ENCODE measurements around the gene SIPA1L3.
"Not testable (repeated sequence)": the region's sequence is repeated elsewhere in the genome, so short reads cannot be mapped to it uniquely, and the experiment has no call there.

SIPA1L3 gene

DNA sequence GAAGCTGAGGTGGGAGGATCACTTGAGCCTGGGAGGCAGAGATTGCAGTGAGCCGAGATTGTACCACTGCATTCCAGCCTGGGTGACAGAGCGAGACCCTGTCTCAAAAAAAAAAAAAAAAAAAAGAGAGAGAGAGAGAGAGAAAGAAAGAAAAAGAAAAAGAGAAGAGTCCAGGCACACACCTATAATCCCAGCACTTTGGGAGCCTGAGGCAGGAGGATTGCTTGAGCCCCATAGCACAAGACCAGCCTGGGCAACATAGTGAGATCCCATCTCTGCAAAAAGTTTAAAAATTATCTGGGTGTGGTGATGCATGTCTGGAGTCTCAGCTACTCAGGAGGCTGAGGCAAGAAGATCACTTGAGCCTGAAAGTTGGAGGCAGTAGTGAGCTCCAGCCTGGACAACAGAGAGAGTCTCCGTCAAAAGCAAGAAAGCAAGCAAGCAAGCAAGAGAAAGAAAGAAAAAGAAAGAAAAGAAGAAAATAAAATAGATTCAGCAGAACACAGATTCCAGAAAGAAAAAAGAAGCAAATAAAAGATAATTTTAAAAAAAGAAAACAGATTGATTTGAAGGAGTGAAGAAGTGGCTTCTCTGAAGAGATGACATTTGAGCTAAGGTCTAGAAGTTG is 323.6 kb downstream of the SIPA1L3 start:
- Mint-ChIP-seq H3K4me1 (ENCODE audit: low read depth) (peaks cover 15% of the 10 kb centered on the region), H3K27me3 (ENCODE audit: low read depth) (peaks cover 43% of the 10 kb centered on the region)
- not testable (repeated sequence) for DNase-seq (ENCODE audit: low spot score); H3K27ac Mint-ChIP-seq; H3K36me3 Mint-ChIP-seq (ENCODE audit: low read depth); H3K4me3 Mint-ChIP-seq; H3K9me3 Mint-ChIP-seq

DNA sequence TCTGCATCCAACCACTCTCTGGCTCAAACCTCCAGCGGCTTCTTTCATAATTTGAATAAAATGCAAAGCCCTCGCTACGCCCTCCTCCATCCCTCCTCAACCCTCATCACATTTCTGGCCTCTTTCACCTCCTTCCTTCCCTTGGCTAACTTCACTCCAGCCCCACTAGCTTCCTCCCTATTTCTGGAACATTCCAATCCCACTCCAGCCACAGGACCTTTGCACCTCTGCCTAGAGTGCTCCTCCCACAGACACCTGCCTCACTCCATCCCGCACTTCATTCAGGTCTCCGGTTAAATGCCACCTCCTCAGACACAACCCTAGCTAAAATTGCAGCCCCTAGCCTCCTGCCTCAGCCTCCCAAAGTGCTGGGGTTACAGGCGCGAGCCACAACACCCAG is 324.9 kb downstream of the SIPA1L3 start:
- Mint-ChIP-seq H3K9me3 (no peaks in the 10 kb centered on the region), H3K36me3 (ENCODE audit: low read depth) (no peaks in the 10 kb centered on the region), H3K27ac (no peak overlapping the region), H3K4me1 (ENCODE audit: low read depth) (peaks cover 12% of the 10 kb centered on the region), H3K27me3 (ENCODE audit: low read depth) (peaks cover 35% of the 10 kb centered on the region), H3K4me3 (no peak overlapping the region)
- DNase-seq (ENCODE audit: low spot score), result no peak

DNA sequence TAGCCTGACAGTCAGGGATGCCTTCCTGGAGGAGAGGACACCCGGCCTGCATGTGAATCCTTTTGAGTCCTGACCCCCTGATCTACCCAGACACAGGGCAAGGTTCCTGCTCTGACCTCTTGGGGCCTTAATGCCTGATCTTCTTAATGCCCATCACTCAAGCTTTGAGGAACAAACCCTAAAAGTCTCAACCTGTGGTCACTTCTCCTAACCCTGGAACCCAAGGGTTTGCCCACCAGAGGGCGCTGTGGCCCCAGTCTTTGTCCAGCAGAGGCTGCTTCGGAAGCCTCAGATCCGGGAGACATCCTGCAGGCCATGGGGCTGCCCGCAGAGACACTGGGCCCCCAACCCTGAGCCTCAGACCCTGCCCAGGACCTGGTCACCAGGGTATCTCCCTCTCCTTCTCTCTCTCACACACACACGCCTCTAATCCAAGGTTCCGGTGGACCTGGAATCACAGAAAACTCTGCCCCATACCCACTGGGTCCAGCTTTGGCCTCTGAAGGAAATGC is 326.8 kb downstream of the SIPA1L3 start:
- Mint-ChIP-seq H3K27ac (no peak overlapping the region), H3K4me3 (no peak overlapping the region), H3K27me3 (ENCODE audit: low read depth) (peaks cover 20% of the 10 kb centered on the region), H3K4me1 (ENCODE audit: low read depth) (peaks cover 10% of the 10 kb centered on the region), H3K9me3 (no peaks in the 10 kb centered on the region), H3K36me3 (ENCODE audit: low read depth) (no peaks in the 10 kb centered on the region)
- DNase-seq (ENCODE audit: low spot score), result peak; percentile 75

DNA sequence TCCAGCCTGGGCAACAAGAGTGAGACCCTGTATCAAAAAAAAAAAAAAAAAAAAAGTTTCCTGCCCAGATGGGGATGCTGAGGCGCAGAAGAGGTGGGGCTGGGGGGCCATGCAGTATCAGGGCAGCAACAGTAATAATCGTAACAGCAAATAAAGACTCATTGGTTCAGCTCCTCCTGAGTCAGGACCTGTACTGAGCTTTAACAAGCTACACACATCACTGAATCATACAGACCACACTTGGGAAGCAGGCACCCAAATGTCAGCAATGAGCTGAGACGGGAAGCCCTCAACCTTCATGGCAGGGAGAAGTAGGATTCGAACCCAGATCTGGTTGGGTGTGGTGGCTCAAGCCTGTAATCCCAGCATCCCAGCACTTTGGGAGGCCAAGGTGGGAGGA is 327.6 kb downstream of the SIPA1L3 start:
- H3K27me3 Mint-ChIP-seq (ENCODE audit: low read depth), result peaks cover 18% of the 10 kb centered on the region
- H3K27ac Mint-ChIP-seq, result no peak overlapping the region
- H3K36me3 Mint-ChIP-seq (ENCODE audit: low read depth), result no peaks in the 10 kb centered on the region

DNA sequence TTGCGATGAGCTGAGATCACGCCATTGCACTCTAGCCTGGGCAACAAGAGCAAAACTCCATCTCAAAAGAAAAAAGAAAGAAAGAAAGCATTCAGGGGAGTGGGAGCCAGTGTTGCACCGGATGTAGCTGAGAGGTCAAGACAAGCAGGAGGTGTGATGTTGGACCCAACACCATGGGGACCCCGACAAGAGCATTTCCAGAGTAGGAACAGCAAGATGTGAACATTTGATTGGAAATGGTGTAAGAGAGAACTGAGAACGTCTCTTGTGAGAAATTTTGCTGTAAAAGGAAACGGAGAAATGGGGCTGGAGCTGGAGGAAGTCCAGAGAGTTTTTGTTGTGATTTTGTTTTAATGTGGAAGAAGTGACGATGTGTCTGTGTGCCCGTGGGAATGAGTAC is 332.8 kb downstream of the SIPA1L3 start:
- H3K4me1 Mint-ChIP-seq (ENCODE audit: low read depth), result peaks cover 5% of the 10 kb centered on the region
- DNase-seq (ENCODE audit: low spot score), result no peak
- H3K36me3 Mint-ChIP-seq (ENCODE audit: low read depth), result no peaks in the 10 kb centered on the region
- no peaks in the 10 kb centered on the region for H3K9me3 Mint-ChIP-seq
- no peaks in the 10 kb centered on the region for H3K27me3 Mint-ChIP-seq (ENCODE audit: low read depth)
- no peak overlapping the region for H3K27ac Mint-ChIP-seq
- H3K4me3 Mint-ChIP-seq, result no peak overlapping the region

More for the DNA sequence above, 327.6 kb downstream of the SIPA1L3 start:
- no peak for DNase-seq (ENCODE audit: low spot score)
- peaks cover 10% of the 10 kb centered on the region for H3K4me1 Mint-ChIP-seq (ENCODE audit: low read depth)
- H3K4me3 Mint-ChIP-seq, result no peak overlapping the region
- no peaks in the 10 kb centered on the region for H3K9me3 Mint-ChIP-seq

DNA sequence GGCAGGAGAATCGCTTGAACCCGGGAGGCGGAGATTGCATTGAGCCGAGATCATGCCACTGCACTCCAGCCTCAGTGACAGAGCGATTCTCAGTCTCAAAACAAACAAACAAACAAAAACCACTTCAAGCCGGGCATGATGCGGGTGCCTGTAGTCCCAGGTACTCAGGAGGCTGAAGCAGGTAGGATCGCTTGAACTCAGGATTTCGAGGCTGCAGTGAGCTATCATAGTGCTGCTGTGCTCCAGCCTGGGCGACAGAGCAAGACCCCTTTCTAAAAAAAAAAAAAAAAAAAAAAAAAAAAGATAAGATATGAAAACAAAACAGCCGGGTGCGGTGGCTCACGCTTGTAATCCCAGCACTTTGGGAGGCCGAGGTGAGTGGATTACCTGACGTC is 336.3 kb downstream of the SIPA1L3 start:
- peak overlapping the region; percentile 28 for H3K27ac Mint-ChIP-seq
- peak overlapping the region; percentile 71 for H3K4me3 Mint-ChIP-seq
- no peak for DNase-seq (ENCODE audit: low spot score)
- no peaks in the 10 kb centered on the region for H3K36me3 Mint-ChIP-seq (ENCODE audit: low read depth)
- H3K4me1 Mint-ChIP-seq (ENCODE audit: low read depth), result peaks cover 9% of the 10 kb centered on the region
- no peaks in the 10 kb centered on the region for H3K27me3 Mint-ChIP-seq (ENCODE audit: low read depth)
- H3K9me3 Mint-ChIP-seq, result no peaks in the 10 kb centered on the region

DNA sequence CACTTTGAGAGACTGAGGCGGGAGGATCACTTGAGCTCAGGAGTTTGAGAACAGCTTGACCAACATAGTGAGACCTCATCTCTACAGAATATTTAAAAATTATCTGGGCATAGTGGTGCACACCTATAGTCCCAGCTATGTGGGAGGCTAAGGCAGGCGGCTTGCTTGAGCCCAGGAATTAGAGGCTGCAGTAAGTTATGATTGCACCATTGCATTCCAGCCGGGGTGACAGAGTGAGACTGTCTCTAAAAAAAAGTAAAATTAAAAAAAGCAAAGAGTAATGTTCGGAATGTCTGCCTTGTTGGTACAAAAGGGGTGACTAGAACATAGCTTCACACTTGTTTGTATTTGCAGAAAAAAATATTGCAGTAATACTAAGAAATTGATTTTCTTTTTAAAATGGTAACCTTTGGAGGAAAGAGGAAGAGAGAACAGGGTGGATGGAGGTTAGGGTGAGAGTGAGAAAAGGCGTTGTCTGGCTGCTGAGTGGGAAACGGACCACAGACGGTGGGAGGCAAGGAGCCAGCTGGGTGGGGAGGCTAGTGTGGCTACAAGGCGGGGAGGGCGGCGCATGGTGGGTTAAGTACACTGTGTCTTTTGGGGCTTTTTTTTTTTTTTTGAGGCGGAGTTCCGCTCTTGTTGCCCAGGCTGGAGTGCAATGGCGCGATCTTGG is 339.0 kb downstream of the SIPA1L3 start:
- DNase-seq (ENCODE audit: low spot score), result no peak
- Mint-ChIP-seq H3K9me3 (no peaks in the 10 kb centered on the region), H3K27ac (peak overlapping the region; percentile 45), H3K27me3 (ENCODE audit: low read depth) (no peaks in the 10 kb centered on the region), H3K36me3 (ENCODE audit: low read depth) (peaks cover 5% of the 10 kb centered on the region), H3K4me3 (no peak overlapping the region), H3K4me1 (ENCODE audit: low read depth) (peaks cover 13% of the 10 kb centered on the region)

DNA sequence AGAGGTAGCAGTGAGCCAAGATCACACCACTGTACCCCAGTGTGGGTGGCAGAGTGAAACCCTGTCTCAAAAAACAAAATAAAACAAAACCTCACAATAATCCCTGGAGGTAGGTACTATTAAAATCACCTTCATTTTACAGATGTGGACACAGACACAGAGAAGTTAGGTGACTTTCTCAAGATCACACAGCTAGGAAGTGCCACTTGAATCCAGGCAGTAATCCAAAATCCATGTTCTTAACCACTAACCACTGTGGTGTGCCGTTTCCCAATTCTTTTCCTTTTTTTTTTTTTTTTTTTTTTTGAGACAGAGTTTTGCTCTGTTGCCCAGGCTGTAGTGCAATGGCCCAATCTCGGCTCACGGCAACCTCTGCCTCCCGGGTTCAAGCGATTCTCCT is 340.1 kb downstream of the SIPA1L3 start:
- no peaks in the 10 kb centered on the region for H3K9me3 Mint-ChIP-seq
- H3K36me3 Mint-ChIP-seq (ENCODE audit: low read depth), result peaks cover 7% of the 10 kb centered on the region
- no peak overlapping the region for H3K27ac Mint-ChIP-seq
- H3K4me1 Mint-ChIP-seq (ENCODE audit: low read depth), result peaks cover 19% of the 10 kb centered on the region
- no peak for DNase-seq (ENCODE audit: low spot score)
- no peaks in the 10 kb centered on the region for H3K27me3 Mint-ChIP-seq (ENCODE audit: low read depth)
- no peak overlapping the region for H3K4me3 Mint-ChIP-seq

DNA sequence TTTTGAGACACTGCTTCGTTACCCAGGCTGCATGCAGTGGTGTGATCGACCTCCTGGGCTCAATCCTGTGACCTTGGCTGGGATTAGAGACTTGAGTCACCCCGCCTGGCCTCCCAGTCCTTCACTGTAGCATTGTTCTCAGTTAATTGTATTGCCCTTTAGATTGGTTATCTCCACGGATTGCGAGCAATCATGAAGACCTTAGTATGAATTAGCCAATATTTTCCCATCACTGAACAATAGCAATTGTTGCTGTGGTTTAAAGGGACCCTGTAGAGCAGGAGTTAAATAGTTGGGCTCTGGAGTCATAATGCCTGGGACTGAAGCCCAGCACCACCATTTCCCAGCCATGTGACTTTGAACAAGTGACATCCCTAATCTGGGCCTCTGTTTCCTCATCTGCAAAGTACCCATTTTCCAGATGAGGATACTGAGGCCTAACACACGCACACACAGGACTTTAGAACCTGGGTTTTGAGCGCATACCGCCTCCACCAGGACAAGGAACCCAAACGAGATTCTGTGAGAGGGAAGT is 340.8 kb downstream of the SIPA1L3 start:
- Mint-ChIP-seq H3K4me1 (ENCODE audit: low read depth) (peaks cover 19% of the 10 kb centered on the region), H3K27me3 (ENCODE audit: low read depth) (no peaks in the 10 kb centered on the region), H3K36me3 (ENCODE audit: low read depth) (peaks cover 9% of the 10 kb centered on the region), H3K9me3 (no peaks in the 10 kb centered on the region), H3K27ac (no peak overlapping the region), H3K4me3 (no peak overlapping the region)
- DNase-seq (ENCODE audit: low spot score), result no peak

DNA sequence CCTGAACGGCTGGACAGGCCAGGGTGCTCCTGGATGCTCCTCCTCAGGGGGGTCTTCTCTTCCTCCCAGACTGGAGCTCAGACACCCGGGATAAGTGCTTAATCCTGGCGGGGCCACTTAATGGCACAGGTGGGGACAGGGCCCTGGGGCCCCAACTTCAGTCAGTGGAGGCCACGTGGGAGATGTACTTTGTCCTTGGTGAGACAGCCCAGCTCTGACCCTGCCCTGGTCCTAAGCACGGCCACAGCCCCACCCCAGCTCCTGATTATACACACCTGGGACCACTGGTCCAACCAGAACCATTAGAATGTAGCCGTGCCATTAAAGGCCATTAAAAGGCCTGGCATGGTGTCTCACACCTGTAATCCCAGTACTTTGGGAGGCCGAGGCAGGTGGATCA is 341.4 kb downstream of the SIPA1L3 start:
- peaks cover 9% of the 10 kb centered on the region for H3K36me3 Mint-ChIP-seq (ENCODE audit: low read depth)
- H3K9me3 Mint-ChIP-seq, result no peaks in the 10 kb centered on the region
- no peaks in the 10 kb centered on the region for H3K27me3 Mint-ChIP-seq (ENCODE audit: low read depth)
- H3K27ac Mint-ChIP-seq, result no peak overlapping the region
- H3K4me3 Mint-ChIP-seq, result no peak overlapping the region
- no peak for DNase-seq (ENCODE audit: low spot score)
- peaks cover 19% of the 10 kb centered on the region for H3K4me1 Mint-ChIP-seq (ENCODE audit: low read depth)

DNA sequence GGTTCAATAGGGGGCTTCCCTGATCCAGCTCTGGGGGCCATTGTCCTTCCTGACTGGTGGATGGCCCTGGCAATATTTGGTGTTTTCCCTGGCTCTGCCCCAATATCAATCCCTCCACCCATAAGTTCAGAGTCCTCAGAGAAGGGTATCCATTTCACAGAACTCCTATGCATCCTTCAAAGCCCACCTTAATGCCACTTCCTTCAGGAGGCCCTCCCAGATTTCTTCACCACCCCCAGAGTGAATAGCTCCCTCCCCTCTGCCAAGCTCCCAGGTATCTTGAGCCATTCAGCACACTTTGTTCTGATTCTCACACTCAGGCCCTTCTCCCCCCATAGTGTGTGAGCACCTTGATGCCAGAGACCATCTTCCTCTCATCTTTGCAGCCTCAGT is 343.4 kb downstream of the SIPA1L3 start:
- DNase-seq (ENCODE audit: low spot score), result no peak
- H3K4me1 Mint-ChIP-seq (ENCODE audit: low read depth), result peaks cover 21% of the 10 kb centered on the region
- peaks cover 11% of the 10 kb centered on the region for H3K36me3 Mint-ChIP-seq (ENCODE audit: low read depth)
- no peak overlapping the region for H3K4me3 Mint-ChIP-seq
- peak overlapping the region; percentile 22 for H3K27ac Mint-ChIP-seq
- H3K9me3 Mint-ChIP-seq, result no peaks in the 10 kb centered on the region
- no peaks in the 10 kb centered on the region for H3K27me3 Mint-ChIP-seq (ENCODE audit: low read depth)

DNA sequence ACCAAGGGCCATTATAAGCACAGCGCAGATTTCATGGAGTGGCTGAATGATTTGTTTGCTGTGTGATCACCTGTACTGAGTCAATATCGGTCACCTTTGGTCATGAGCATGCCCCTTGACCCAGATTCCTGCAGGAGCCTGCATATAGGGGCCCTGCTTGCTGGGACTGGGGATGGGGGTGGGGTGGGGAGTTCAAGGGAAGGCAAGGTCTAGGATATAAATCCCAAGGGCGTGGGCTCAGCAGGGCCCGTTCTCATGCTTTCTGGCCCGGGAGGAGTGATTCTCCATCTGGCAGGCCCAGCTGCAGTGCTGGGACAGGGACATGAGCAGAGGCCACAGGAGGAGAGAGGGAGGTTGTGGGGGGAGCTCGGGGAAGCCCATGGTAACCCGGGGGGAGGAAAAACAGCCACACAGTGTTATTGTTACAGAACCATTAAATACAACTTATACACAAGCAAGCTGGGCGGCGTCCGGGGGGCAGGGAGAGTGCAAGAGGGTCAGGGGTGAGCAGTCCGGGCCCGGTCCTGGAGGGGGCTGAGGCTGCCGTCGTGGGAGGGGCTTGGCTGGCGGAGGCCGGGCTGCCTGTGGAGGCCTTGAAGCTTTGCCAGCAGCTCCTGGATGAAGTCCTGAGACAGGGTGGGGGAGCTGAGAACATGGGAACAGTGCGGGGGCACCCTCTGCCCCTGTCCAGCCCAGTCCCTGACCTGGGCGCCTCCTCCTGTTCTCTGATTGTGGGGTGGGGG is 344.0 kb downstream of the SIPA1L3 start:
- Mint-ChIP-seq H3K4me3 (peak overlapping the region; percentile 74), H3K4me1 (ENCODE audit: low read depth) (peaks cover 23% of the 10 kb centered on the region), H3K27ac (peak overlapping the region; percentile 75), H3K9me3 (no peaks in the 10 kb centered on the region), H3K27me3 (ENCODE audit: low read depth) (no peaks in the 10 kb centered on the region), H3K36me3 (ENCODE audit: low read depth) (peaks cover 15% of the 10 kb centered on the region)
- DNase-seq (ENCODE audit: low spot score), result no peak

DNA sequence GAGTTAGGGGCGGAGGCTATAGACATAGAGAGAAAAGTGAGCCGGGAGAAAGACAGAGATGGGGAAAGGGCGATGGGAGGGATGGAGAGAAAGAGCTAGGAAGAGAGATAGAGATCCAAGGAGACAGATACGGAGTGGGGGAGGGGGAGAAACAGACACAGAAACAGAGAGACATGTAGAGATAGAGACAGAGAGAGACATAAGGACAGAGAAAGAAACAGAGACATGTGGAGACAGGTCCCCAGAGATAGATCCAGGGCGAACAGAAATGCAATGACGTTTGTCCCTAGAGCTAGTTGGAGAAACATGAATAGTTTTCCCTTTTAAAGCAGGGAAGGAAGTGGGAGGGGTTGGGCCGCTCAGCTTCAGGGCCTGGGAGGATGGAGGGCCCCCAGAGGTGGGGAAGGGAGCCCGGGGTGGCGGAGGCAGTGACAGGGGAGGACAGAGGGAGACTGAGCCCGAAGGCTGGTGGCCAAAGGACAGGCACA is 344.6 kb downstream of the SIPA1L3 start:
- no peaks in the 10 kb centered on the region for H3K27me3 Mint-ChIP-seq (ENCODE audit: low read depth)
- peaks cover 15% of the 10 kb centered on the region for H3K36me3 Mint-ChIP-seq (ENCODE audit: low read depth)
- DNase-seq (ENCODE audit: low spot score), result no peak
- no peaks in the 10 kb centered on the region for H3K9me3 Mint-ChIP-seq
- peak overlapping the region; percentile 74 for H3K4me3 Mint-ChIP-seq
- peaks cover 21% of the 10 kb centered on the region for H3K4me1 Mint-ChIP-seq (ENCODE audit: low read depth)
- peak overlapping the region; percentile 75 for H3K27ac Mint-ChIP-seq

DNA sequence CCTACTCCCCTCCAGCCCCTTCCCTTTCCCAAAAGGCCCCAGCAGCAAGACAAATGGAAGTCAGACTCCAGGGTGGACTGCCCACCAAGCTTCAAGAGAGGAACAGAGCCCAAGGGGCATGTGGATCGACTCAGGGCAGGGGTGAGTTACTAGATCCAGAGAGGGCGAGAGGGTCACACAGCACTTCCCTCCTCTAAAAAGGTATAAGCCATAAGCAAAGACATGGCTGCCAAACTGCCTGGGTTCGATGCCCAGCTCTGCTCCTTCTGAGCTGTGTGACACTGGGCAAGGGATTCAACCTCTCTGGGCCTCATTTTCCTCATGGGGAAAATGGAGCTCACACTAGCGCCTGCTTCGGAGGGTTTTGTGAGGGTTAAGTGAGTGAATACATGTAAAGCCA is 345.4 kb downstream of the SIPA1L3 start:
- Mint-ChIP-seq H3K4me3 (peak overlapping the region; percentile 74), H3K27ac (peak overlapping the region; percentile 71), H3K4me1 (ENCODE audit: low read depth) (peaks cover 22% of the 10 kb centered on the region)

More for the DNA sequence above, 345.4 kb downstream of the SIPA1L3 start:
- no peaks in the 10 kb centered on the region for H3K27me3 Mint-ChIP-seq (ENCODE audit: low read depth)
- H3K9me3 Mint-ChIP-seq, result no peaks in the 10 kb centered on the region
- peaks cover 15% of the 10 kb centered on the region for H3K36me3 Mint-ChIP-seq (ENCODE audit: low read depth)
- no peak for DNase-seq (ENCODE audit: low spot score)

Data from T-helper 2 cell treated with Interferon-gamma antibody and Interleukin-4, amounts not matched to agents 5 μg/mL and 100 μg/mL, for 36 hours (primary cell).